ENCODE results near the gene RHOBTB3.
"Not testable (repeated sequence)": the region's sequence is repeated elsewhere in the genome, so short reads cannot be mapped to it uniquely, and the experiment has no call there.

RHOBTB3 gene

DNA sequence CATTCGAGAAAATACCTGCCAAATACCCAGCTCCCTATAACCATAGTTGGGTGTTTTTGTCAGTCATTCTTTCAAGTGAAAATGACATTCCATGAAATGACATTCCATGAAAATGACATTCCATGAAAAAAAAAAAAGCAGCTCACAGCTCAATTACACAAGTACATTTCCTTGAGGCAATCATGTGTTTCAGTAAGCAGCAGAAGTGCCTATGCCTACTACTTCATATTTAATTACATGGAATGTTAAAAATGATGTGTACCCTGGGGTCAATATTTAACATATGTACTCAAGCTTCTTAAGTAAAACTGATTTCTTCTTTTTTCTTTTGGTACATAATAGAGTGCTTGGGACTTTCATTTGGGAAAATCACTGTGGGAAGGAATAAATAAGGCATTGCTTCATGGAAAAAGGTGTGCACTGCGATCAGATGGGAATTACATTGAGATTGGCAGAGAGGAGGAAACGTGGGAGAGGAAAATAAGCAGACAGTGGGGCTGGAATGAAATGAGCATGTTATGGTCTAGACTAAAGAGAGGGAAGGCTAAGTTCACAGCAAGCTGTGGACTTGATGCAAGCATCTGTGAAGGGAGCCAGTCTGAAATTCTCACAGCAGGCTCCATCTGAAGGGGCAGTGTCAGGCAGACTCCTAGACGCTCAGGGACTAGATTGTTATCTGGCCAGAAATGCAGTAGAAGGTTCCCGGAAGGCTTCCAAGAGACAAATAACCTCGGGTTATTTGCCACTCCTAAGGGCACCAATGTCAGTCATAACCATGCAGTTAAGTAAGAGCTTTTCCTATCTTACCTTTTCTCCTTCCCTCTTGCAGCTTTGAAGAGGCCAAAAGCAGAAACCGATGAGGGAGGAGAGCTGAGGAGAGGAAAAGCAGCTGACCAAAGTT, 33.1 kb upstream of the RHOBTB3 start:
- TF ChIP-seq, protein P1, sequence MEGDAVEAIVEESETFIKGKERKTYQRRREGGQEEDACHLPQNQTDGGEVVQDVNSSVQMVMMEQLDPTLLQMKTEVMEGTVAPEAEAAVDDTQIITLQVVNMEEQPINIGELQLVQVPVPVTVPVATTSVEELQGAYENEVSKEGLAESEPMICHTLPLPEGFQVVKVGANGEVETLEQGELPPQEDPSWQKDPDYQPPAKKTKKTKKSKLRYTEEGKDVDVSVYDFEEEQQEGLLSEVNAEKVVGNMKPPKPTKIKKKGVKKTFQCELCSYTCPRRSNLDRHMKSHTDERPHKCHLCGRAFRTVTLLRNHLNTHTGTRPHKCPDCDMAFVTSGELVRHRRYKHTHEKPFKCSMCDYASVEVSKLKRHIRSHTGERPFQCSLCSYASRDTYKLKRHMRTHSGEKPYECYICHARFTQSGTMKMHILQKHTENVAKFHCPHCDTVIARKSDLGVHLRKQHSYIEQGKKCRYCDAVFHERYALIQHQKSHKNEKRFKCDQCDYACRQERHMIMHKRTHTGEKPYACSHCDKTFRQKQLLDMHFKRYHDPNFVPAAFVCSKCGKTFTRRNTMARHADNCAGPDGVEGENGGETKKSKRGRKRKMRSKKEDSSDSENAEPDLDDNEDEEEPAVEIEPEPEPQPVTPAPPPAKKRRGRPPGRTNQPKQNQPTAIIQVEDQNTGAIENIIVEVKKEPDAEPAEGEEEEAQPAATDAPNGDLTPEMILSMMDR (IDR thresholded peaks at IDR 0.05; ENCODE audit: low read depth, low read length), result no peak
- no peak for DNase-seq (ENCODE audit: extremely low read depth, low read depth)

DNA sequence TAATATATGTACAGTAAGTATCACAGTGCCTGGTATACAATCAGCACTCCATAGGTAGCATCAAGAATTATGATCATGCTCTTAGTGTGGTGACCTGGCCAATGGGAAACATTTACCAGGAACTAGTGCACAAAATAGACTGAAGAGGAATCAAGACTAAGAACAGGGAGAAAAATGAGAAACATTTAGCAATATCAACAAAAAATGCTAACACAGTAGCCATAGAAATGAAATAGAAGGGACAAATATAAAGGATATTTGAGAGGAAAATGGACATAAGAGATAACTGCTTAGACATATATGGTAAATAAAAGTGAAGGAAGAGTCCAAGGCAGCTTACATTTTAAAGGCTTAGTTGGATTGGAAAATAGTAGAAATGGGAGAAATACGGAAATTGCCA, 31.8 kb upstream of the RHOBTB3 start:
- DNase-seq (ENCODE audit: extremely low read depth, low read depth), result no peak
- TF ChIP-seq, protein P1 (IDR thresholded peaks at IDR 0.05; ENCODE audit: low read depth, low read length), result no peak

DNA sequence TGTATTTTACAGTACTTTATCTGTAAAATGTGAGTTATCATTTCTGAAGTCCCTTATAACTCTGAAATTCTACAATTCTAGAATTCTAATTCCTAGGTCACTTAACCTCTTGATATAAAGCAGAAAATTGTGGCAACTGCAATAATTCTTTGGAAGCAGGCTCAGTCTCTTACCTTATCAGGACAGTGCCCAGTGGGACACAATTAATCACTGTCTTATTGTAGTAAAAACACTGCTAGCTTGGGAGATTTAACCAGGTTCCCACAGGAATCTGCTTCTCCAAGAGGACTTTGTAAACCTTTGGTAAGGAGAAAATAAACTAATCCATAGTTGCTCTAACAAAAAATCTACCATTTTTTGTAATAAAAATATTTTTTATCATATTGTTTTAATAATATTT, 30.1 kb upstream of the RHOBTB3 start:
- TF ChIP-seq, protein P1 (IDR thresholded peaks at IDR 0.05; ENCODE audit: low read depth, low read length), result no peak
- DNase-seq (ENCODE audit: extremely low read depth, low read depth), result no peak

DNA sequence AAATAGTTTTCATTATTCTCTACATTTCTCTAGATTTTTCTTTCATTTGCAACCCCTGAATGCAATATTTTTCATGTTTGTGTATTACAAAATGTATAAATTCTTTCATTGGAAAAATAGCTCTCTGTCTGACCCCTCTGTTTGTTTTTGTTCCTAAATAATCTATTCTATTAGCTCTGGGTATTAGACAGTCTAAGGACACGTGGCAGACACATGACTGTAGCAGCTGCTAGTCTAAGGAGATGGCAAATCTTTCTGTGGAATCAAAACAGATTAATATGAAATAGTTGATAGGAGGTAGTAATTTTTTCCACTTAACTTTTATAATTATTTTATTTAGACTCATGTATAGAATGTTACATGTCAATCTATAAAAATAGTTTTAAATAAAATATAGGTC, 27.0 kb upstream of the RHOBTB3 start:
- TF ChIP-seq, protein P1 (IDR thresholded peaks at IDR 0.05; ENCODE audit: low read depth, low read length), result no peak
- no peak for DNase-seq (ENCODE audit: extremely low read depth, low read depth)

DNA sequence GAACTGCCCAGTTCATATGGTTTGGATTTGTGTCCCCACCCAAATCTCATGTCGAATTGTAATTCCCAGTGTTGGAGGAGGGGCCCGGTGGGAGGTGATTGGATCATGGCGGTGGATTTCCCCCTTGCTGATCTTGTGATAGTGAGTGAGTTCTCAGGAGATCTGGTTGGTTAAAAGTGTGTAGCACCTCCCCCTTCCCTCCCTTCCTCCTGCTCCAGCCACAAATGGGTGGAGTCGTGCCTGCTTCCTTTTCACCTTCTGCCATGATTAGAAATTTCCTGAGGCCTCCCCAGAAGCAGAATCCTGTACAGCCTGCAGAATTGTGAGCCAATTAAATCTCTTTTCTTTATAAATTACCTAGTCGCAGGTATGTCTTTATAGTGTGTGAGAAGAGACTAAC, 24.9 kb upstream of the RHOBTB3 start:
- not testable (repeated sequence) for DNase-seq (ENCODE audit: extremely low read depth, low read depth)

DNA sequence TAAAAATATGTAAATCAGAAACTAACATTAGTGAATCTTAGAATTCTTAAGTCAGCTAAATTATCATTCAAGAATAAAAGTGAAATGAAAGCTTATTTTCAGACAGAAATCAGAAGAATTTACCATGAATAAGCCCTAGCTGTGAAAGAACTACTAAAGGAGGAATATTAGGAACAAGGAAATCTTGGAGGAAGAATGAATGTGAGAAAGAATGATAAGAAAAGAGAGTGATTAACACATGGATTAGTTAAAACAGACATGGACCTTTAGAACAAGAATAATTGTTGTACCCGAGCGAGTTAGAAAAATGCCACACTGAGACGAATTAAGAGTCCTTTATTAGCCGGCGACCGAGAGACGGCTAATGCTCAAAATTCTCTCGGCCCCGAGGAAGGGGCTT, 24.1 kb upstream of the RHOBTB3 start:
- TF ChIP-seq, protein P1 (IDR thresholded peaks at IDR 0.05; ENCODE audit: low read depth, low read length), result no peak

DNA sequence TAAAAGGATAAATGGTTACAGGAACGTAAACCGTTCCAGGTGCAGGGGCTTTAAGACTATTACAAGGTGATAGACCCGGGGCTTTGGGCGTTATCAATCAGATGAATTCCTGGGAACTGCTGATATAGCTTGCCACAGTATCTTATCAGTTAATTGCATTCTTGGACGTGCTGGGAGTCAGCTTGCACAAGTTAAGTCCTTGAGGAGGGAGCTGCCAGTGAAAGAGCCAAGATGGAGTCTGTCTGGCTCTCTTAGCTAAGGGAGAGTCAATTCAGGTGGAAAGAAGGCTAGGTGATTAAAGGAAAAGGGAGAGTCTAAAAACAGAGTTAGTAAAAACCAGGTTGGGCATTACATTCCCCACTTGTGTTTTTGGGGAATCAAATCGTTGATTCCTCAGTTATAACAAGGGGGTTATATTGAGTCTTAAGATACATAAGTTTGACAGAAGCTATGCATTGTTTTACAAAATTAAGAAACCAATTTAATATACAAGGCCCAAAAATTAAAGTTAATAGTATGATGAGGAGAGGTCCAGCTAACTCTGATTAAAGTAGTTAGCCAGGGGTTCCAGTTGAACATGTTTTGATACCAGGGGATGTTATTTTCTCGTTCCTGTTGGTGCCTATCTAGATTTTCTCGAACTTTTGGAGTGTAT, 23.5 kb upstream of the RHOBTB3 start:
- not testable (repeated sequence) for DNase-seq (ENCODE audit: extremely low read depth, low read depth)

More for the DNA sequence above, 24.1 kb upstream of the RHOBTB3 start:
- no peak for DNase-seq (ENCODE audit: extremely low read depth, low read depth)

DNA sequence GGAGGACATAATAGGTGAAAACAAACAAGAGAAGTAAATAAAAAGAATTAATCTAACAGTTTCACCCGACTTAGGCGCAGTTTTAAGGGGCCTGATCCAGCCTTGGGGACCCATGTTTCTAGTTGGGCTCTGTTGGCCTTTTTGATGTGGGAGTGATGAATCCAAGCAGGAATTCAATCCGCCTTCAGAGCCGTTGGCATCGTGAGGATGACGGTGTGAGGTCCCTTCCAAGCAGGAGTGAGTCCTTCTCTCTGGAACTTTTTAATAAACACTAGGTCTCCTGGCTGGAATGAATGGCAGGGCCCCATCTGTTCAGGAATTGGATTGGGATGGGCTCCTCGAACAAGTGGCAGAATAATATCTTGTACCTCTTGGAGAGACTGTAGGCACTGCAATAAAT, 22.3 kb upstream of the RHOBTB3 start:
- TF ChIP-seq, protein P1 (IDR thresholded peaks at IDR 0.05; ENCODE audit: low read depth, low read length), result no peak

More for the DNA sequence above, 22.3 kb upstream of the RHOBTB3 start:
- no peak for DNase-seq (ENCODE audit: extremely low read depth, low read depth)
